HG03342 (cell line): Measurements from ENCODE around the gene UBXN2A.
"Not testable (repeated sequence)": the region's sequence is repeated elsewhere in the genome, so short reads cannot be mapped to it uniquely, and the experiment has no call there.

Source experiments
- ATAC-seq: cut with Tn5 transposase; IDR thresholded peaks from one replicate; pipeline ENCODE4 v1.9.1; 2021; ENCODE audit warnings: mild to moderate bottlenecking, moderate library complexity; ENCODE audit not compliant: unreplicated experiment

The UBXN2A gene

DNA sequence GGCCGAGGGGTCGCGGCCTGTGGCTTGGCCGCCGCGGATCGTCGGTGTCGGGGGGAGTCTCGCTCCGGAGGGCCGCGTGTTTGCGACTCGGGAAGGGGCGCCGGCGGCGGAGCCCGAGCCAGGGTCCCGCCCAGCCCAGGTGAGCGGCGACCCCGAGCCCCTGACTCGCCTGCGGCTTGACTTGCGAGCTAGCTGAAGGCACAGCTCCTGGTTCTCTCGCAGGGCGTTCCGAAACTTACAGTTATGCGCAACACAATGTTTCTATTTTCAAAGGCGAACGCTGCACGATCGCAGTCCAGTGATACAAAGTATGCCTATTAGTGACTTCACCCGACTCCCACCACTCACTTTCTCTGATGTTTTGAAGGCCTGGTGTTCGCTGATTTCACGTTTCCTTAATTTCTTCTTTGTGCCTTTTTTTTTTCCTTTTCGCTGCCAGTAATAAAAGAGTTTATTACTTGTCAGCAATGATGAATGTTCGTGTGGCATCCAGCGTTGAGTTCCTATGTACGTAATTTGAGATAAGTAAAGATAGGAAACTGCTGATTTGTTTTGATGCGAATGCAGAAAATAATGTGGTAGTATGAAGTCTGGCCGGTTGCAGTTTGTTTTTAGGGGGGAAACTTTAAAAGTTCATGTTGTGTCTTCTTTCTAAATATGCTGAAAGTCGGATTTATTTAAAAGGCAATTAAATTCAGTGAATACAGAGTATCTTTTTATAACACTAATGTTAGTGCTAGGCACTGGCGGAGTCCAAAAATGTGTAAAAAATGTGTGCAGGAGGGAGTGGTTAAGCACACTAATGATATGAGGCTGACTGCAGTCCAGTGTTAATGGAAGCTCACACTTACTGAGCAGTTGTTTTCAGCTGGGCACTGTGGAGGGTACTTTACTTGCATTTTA, 706 bp downstream of the UBXN2A start:
- peak; percentile 58 for ATAC-seq

DNA sequence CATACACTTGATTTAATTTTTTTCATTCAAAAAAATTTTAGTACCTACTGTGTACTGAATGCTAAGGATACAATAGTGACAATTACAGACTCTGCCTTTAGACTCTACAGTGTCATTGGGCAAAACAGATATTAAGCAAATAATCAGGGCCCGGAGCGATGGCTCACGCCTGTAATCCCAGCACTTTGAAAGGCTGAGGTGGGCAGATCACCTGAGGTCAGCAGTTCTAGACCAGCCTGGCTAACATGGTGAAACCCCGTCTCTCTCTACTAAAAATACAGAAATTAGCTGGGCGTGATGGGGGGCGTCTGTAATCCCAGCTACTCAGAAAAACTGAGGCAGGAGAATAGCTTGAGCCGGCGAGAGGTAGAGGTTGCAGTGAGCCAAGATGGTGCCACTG, 1.4 kb downstream of the UBXN2A start:
- no peak for ATAC-seq

DNA sequence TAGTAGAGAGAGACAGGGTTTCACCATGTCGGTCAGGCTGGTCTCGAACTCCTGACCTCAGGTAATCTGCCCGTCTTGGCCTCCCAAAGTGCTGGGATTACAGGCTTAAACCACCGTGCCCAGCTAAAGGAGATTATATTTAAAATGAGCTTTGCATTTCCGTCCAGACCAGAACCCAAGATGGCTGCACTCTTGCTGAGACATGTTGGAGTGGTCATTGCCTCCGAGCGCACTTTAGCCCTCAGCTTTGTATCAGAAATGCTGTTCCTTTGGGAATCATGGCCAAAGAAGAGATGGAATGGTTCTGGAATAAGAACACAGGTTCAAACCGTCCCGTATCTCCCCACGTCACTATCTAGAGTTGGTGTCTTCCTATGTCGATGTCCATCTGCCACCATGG, 3.4 kb downstream of the UBXN2A start:
- ATAC-seq = no peak

DNA sequence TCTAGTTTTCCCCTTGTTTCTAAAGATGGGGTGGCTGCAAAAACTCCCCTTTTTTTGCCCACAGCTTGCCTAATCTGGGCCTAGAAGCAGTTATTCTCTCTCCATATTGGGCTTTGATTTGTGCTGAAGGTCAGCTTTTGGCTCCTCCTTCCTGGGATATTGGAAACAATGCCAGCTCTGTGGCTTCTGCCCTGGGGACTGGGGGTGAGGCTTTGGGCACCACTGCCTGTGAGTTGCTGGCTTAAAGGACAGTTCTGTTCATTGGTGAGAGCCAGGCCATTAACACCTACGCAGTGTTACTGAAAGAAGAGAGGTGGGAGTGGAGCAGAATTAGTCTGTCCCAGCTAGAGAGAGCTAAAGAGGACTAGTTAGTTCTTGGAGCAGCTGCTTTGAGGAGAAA, 4.3 kb downstream of the UBXN2A start:
- ATAC-seq = no peak

DNA sequence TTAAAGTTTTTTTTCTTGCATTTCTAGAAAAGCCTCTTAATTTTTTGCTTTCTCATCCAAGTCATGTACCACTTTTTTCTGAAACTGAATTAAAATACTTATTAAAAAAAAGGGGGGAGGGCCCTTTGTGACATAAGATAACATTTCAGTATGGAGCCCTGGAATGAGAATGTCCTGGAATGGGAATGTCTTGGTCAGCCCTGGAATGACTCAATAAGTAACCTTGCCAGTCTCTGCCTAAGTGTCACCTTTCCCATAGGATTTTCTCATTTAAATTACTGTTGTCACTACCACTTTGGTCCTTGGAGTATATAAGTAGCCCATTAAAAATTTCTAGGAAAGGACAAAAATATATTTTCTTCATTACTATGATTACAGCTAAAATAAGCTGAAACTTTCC, 4.7 kb downstream of the UBXN2A start:
- ATAC-seq = no peak

DNA sequence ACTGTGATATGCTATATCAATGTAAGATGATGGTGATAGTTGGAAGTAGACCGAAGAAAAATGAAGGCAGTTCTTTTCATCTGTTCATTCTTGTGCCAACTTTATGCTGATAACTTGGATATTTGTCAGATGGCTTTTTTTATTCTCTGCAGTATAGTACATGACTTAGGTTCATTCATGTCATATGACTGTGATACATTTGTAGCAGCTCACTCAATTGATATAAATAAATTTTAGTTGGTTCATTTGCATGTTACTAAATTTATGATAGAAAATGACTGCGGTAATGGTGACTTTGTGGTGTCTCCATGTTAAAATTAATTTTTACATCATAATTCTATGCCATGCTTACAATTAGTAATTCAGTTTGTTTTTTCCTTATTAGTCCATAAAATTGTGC, 7.1 kb downstream of the UBXN2A start:
- ATAC-seq = no peak

DNA sequence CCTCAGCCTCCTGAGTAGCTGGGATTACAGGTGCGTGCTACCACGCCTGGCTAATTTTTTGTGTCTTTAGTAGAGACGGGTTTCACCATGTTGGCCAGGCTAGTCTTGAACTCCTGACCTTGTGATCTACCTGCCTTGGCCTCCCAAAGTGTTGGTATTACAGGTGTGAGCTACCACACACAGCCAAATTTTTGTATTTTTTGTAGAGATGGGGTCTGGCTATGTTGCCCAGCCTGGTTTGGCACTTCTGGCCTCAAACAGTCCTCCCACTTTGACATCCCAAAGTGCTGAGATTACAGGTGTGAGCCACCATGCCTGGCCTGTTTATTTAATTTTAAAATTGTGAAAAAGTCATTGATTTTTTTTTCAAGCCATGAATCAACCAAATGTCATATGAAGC, 12.3 kb downstream of the UBXN2A start:
- ATAC-seq = not testable (repeated sequence)

DNA sequence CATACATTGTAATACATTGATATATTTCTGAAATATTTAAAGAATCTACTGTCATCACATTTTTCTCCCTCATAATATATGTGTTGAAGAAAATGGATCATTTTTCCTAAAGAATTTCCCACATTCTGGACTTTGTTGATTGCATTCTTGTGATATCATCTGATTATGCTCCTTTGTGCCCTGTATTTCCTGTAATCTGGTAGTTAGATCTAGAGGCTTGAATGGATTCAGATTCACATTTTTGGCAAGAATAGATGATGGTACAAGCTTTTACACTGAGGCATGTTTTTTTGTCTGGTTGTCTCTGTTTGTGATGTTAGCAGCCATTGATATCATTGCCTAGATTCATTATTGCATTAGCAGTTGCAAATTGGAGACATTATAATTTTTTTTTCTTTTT, 13.4 kb downstream of the UBXN2A start:
- no peak for ATAC-seq

DNA sequence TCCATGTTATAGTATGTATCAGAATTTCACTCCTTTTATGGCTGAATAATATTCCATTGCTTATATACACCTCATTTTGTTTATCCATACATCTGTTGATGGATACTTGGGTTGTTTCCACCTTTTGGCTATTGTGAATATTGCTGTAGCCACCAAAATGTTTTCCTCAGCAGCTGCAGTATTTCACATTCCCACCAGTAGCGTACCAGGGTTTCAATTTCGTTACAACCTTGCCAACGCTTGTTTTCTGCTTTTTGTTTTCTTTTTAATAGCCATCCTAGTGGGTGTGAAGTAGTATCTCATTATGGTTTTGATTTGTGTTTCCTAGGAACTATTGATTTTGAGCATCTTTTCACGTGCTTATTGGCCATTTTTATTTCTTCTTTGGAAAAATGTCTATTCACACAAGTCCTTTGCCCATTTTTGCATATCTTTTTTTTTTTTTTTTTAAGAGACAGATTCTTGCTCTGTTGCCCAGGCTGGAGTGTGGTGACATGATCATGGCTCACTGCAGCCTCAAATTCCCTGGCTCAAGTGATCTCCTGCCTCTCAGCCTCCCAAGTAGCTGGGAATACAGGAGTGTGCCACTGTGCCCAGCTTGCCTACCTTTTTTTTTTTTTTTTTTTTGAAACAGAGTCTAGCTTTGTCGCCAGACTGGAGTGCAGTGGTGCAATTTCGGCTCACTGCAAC, 14.2 kb downstream of the UBXN2A start:
- no peak for ATAC-seq

DNA sequence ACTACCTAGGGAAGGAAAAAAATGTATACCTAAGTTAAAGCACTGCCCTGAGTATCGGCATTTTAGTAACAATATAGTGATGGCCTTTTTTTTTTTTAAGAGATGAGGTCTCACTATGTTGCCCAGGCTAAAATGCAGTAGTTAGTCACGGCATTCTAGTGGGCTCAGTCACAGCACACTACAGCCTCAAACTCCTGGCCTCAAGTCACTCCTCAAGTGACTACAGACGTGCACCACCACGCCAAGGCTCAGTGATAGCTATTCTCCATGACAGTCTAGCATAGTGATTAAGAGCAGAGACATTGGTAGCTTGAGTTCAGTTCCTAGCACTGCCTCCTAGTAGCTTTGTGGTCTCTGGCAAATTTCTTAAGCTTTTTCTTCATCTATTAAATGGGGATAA, 27.6 kb downstream of the UBXN2A start:
- no peak for ATAC-seq

DNA sequence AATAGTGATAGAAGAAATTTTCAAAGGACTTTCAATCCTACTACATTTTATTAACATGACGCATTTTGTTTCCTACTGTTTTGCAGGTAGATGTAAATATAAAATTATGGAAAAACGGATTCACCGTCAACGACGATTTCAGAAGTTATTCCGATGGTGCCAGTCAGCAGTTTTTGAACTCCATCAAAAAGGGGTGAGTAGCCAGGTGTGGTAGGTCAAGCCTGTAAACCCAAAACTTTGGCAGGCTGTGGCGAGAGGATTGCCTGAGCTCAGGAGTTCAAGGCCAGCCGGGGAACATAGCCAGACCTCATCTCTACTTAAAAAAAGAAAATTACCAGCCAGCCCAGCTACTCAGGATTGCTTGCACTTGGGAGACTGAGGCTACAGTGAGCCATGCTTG, 36.6 kb downstream of the UBXN2A start:
- no peak for ATAC-seq

DNA sequence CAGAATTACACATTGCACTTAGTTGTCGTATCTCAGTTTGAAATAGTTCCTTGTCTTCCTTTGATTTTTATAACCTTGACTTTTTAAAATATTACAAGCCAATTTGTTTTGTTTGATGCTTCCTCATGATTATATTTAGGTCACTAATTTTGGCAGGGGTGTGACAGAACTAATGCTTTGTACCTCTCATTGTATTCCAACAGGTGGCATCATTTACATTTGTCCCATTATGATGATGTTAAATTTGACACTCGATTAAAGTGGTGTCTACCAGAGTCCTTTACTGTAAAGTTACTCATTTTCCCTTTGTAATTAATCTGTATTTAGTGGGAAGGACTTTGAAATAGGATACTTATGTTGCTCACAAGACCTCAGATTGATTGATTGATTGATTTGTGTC, 48.1 kb downstream of the UBXN2A start:
- no peak for ATAC-seq

DNA sequence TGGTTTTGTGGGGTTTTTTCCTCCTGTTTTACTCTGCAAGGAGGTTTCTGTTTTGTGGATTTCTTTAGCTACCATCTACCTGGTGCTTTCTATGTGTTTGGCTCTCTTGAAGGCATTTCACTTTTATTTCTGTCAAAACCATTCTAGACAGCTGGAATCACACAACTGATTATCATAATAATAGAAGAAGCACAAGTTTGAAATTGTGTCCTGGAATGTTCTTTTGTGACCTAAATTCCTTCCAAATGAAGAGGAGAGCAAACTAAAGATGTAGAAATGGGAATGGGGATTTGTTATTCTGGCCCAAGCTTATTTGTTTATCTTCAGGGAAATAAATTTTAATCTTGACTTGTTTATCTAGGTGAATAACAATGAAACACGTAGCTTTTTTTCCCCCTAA, 52.7 kb downstream of the UBXN2A start:
- ATAC-seq = no peak

DNA sequence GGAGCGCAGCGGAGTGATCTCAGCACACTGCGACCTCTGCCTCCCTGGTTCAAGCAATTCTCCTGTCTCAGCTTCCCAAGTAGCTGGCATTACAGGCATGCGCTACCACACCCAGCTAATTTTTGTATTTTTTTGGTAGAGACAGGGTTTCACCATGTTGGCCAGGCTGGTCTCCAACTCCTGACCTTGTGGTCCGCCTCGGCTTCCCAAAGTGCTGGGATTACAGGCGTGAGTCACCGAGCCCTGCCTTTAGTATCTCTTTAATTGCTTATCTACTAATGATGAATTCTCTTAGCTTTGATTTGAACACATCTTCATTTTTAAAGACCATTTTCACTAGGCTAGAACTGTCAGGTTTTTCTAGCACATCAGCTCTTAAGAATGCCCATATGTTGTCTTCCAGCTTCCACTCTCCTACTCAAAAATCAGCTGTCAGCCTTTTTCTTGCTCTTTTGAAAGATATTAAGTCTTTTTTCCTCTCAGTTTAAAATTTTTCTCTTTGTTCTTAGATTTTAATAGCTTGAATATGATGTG, 53.5 kb downstream of the UBXN2A start:
- ATAC-seq = no peak

DNA sequence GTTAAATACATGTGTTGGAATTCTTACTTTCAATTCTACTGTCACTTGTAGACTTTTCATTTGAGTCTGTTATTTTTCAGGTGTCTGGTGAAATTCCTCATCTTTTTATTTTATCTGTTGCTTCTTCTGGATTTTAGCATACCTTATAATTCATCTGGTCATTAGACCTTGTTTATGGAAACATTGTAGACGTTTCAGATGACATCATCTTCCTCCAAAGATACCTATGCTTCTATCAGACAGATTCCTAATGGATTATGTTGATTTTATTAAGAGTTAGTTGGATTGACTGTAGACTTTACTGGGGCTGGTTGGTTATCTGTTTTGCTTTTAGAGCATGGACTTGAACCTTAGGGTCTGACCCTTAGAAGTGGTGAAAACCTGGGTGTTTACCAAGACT, 54.3 kb downstream of the UBXN2A start:
- no peak for ATAC-seq

DNA sequence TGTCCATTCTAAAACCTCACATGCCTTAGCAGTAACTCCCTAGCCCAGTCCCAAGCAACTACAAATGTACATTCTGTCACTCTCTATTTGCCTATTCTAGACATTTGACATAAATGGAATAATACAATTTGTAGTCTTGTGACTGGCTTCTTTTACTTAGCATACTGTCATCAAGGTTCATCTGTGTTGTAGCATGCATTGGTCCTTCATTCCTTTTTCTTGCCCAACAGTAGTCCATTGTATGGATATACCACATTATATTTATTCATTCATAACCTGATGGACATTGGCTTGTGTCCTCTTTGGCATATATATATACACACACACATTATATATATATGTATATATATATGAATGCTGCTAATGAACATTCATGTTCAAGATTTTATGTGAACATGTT, 67.4 kb downstream of the UBXN2A start:
- ATAC-seq = no peak

DNA sequence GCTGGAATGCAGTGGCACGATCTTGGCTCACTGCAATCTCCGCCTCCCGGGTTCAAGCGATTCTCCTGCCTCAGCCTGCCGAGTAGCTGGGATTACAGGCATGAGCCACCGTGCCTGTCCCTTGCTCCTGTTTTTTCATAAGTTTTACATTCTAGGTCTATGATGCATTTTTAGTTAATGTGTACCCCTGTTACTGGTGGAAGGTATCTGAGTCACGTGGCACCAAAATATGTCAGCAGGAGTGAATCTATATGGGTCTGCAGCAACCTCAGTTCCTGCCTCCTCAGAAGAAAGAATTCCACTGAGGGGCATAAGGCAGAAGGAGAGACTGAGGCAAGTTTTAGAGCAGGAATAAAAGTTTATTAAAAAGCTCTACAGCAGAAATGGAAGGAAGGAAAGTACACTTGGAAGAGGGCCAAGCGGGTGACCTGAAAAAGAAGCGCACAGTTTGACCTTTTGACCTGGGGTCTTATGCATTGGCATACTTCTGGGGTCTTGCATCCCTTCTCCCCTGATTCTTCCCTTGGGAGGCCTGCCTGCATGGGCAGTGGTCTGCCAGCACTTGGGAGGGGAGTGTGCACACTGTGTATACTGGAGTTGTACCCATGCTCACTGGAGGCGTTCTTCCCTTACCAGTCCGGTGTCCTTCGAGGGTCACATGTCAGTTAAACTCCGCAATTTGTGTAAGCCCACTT, 68.6 kb downstream of the UBXN2A start:
- ATAC-seq = no peak

DNA sequence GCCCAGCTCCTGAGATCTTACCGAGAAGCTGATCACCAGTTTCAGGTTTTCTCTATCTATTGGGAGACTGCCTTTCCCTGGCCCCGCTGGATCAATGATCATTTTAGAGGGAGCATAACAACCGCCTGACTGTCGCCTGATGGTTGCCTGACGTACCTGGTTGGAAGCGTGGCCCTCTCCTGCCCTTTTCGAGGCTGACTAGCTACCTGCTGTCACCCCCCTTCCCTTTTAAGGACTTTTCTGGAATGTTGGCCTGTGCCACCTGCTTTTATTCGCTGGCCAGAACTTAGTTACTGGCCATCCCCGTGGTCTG, 69.1 kb downstream of the UBXN2A start:
- ATAC-seq = no peak

DNA sequence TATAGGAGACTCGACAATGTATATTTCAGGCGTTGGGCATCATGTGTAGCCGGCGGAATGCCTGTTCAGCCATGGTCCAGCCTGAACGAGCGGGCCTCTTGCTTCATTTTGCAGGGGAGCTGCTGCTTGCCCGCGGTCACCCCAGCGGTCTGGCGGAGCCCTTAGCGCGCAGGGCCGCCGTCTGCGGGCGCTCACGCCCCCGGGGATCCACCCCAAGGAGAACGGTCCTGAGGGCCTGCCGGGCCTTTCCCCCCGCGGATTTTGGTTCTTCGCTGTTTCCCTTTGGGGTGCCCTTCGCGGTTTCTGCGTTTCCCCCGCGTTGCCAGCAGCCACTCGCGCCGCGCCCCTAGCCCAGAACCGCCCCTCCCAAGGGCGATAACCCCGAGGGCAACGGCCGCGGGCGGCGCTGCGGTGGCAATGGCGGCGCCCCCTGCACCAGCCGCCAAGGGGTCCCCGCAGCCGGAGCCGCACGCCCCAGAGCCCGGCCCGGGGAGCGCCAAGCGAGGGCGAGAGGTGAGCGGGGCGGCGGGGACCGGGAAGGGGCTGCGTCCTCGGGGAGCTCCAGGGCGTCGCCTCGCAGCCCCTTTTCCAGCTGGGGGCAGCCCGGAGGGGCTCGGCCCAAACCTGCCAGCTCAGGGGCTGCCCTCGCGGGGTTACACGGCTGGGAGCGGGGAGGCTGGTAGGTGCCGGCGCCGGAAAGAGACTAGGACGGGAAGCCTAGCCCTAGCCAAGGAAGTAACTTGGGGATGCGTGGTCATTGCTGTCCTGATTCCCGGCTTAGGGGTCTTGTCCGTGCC, 69.6 kb downstream of the UBXN2A start, which contains the start of gene MFSD2B:
MFSD2B (plus strand) TSS at position 406 of the 797 bp plus-strand sequence; CDS start at position 418, 12 bp downstream.
- no peak for ATAC-seq

DNA sequence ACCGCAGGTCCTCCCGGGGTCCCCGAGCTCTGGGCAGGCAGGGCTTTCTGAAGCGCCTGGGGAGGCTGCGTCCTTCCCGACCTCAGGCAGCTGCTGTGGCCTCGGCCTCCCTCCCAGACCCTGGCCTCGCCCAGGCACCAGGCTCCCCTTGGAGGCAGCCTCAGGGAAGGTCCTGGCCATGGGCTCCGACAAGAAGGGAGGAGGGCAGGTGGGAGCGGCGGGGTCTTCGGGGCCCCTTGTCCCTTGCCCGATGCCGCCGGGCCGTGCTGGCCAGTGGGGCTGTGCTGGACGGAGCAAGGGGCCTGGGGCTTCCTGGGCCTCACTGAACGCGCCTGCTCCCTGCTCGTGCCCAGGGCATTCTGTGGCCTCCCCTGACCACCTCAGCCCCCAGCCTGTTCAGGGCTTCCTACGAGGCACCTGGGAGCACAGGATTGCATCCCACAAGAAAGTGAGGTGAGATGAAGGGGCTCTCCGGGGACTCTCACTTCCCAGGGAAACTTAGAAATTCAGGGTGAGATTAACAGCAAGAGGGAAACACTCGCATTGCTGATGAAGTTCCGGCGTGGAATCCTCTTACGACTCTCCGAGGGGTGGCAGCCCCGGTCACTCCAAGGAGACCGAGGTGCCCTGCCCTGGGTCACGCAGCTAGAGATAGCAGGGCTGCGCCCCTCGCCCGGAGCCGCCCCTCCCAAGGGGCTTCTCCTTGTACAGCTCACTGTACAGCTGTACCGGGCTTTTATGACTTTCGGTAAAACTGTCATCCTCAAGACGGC, 70.4 kb downstream of the UBXN2A start:
- ATAC-seq = no peak
